Stimulated activated CD4-positive, alpha-beta T cell treated with anti-CD3 and anti-CD28 coated beads, TNF-alpha, amount 100 ng/mL, for 48 hours (primary cell): Measurements from ENCODE around the gene CLASP1.
"Not testable (repeated sequence)": the region's sequence is repeated elsewhere in the genome, so short reads cannot be mapped to it uniquely, and the experiment has no call there.

ENCODE experiments used
- DNase-seq, 3 donors: peaks; one replicate each; pipeline ENCODE4 v3.0.0-alpha.2; 2020; ENCODE audit warnings: low read depth in 3 of 3

Gene CLASP1

DNA sequence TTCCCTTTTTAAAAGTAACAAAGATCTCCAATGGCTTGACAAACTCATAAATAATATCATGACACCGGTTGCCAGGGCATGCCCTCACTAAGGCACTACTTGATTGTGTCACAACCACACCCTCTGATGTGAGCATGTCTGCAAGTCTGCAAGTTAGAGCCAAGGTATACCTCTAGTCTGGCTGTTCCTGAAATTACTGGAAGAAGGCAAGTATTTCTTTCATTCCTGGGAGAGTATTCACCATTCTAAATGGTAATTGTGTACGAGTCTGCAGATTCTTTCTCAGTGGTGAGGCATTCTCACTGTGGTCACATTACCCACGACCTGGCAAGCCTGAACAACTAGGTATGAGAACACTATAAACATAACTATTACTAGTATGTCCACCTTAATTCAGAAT, 144.3 kb downstream of the CLASP1 start:
- DNase-seq, result no peak

DNA sequence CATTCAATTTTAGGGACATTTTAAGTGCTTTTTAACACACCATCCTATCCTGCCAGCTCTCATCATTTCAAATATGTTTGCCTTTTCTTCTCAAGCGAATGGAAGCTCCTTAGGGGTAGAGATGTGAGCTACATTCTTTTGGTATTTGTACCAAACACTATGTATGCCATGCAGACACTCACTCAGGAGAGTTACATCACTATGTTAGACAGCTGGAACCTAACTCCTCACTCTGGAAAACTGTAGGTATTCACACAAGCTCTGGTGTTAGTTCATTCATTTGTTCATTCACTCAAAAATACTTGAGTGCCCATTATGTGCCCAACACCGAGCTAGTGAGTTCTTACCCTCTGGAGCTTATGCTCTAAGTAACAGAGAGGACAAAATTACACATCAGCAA, 144.9 kb downstream of the CLASP1 start:
- no peak for DNase-seq

DNA sequence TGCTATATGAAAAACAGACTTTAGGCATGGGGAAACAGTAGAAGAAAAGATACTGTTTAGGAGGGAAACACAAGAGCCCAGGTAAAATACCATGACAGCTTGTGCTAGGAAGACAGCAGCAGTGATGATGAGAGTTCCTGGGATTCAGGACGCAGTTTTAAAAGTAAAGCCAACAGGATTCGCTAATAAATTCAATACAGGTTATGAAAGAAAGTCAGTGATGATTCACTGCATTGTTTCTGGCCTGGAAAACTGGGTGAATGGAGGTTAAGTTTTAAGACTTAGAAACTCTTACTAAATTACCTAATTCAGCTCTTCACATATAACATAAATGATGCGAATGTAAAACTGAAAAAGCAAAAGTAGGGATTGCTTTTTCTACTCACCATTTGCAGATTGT, 146.5 kb downstream of the CLASP1 start:
- DNase-seq, result no peak

DNA sequence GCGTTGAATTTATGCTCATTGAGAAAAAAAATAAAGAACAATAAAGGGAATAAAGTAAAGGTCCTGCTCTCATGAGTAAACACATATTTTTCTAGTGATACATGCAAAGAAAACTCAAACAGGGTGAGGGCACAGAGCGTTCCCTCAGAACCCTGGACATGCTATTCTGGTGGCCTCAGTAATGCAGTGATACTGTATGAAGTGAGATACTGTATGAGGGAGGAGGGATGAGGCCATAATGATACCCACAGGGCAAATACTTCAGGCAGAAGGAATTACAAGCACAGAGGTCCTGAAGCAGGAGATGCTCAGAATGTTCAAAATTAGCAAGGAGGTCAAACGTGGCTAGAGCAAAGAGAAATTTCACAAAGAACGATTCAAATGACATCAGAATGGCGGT, 147.0 kb downstream of the CLASP1 start:
- DNase-seq, result no peak

DNA sequence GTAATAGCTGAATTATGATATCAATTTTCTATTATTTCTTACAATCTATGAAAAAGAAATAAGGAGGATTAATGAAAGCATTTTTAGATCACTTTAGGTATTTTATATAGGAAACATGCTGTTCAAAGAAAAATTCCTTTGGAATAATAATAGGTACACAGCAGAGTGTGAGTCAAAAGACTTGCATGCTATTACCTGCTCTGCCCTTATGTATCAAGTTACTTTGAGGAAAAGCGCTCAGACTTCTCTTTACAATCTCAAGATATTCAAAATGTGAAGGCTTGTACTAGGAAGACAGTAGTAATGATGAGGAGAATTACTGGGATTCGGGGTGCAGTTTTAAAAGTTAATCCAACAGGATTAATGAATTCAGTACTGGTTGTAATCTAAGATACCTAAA, 147.7 kb downstream of the CLASP1 start:
- no peak for DNase-seq

DNA sequence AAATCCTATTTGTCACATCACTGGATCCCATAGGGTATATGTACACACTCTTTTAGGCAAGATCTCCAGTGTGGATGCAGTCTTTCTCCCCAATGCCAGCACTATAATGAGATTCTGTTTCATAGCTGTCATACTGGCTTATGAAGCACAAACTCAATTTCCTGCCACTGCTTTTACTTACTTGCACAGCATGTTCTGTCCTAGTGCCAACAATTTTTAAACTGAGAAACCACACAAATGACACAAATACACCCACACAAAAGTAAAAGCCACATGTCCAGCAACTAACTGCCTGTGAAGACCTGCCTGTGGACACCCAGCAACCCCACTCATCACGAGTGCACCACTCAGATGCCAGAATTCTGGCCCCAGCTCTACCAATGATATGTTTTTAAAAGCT, 148.2 kb downstream of the CLASP1 start:
- no peak for DNase-seq

DNA sequence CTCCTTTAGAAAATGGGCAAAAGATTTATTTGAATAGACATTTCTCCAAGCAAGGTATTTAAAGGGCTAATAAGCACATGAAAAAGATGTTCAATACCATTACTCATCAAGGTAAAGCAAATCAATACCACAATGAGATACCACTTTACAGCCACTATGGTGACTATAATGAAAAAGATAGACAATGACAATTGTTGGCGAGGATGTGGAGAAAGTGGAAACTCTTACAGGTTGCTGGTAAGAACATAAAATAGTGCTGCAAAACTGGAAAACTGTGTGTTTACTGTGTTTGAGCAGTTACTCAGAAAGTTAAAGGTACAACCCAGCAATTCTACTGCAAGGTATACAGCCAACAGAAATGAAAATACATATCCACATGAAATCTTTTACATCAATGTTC, 150.5 kb downstream of the CLASP1 start:
- DNase-seq, result no peak

DNA sequence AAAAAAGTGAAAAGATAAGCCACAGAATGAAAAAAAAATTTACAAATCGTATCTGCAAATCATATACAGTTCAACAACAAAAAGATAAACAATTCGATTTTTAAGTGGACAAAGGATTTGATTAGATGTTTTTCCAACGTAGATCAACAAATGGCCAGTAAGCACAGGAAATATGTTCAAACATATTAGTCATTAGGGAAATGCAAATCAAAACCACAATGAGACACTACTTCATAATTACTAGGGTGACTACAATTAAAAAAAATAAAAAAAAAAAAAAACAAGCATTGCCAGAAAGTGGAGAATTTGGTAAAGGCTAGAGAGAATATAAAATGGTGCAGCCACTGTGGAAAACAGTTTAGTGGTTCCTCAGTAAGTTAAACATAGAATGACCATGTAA, 156.9 kb downstream of the CLASP1 start:
- no peak for DNase-seq

DNA sequence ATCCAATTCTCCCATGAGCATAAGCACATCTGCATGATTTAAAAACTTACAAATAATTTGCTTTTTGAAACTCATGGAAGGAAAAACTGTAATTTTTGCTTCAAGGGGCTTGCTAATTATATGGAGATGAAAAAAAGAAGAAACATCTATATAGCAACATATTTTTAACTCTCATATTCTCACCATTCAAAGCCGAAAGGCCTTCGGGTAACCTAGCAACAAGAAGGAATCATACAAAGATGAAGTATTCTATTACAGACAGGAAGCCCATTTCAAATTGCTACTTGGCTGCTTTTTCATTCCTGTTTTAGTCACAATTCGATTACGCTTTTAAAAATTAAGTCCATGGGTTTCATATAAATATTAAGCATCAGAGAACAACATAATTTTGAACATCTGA, 157.7 kb downstream of the CLASP1 start:
- DNase-seq, result no peak

DNA sequence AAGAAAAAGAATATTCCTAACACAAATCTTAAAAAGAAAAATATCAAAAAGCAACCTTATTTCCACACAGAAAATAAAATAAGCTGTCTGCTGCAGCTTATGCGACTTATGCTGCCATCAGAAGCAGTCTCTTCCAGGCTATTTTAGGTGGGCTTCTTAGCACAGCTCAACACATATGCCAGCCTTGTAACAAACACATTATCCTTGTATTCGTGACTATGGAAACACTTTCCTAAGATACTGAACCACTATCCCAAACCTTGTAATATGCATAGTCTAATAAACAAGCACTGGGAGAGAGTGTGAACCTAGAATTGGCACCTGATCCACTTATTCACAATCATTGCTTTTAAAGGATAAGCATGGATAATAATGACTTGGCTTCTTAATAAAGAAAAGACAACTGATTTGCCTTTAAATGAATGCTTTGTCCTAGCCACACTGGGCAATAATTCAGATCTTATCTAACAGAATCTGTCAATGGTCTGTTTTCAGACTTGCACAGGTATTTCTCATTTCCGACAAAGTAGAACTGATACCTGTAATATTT, 158.6 kb downstream of the CLASP1 start:
- no peak for DNase-seq

DNA sequence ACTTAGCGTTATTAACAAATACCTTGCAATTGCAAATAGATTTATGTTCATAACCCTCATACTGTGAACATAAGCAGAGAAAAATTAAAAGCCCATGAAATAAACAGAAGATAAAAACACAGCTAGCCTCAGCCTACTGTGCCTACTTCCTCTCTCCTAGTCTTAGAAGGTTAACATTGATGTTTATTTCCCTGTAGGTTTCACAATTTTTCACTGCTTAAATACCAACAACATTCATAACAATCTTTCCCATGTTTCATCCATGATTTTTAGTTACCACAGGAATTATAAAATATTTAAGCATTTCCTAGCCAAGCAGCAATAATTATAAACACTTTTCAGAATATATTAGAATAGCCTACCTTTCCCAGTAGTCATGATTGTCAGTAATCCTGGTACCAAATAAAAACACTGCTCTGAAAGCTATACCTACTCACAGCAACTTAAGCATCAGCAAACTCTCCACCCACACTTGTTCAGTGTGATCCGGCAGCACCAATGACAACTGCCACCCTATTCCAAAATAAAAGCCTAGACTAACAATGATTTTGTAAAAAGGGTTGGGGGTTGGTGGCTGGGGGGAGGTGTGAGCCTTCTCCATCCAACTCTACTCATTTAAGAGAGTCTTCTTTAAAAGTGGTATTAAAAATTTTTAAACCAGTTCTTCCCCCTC, 159.2 kb downstream of the CLASP1 start:
- DNase-seq, result no peak

DNA sequence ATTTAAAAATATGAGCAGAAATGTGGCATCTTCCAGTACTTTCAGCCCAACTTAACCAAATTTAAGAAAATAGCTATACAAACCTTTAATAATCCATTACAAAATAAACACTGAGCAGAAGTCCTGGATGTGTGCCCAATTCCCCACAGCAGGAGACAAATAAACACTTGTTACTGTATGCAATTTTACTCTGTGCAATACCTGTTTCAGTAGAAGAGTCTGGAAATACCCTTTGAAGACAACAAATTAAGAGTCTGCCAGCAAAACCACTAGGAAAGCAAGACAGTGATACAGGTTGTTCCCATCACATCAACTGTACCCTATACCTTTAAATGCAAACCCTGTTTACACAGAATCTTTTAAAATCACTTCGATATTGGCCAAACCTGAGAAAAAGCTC, 160.0 kb downstream of the CLASP1 start:
- DNase-seq, result no peak

DNA sequence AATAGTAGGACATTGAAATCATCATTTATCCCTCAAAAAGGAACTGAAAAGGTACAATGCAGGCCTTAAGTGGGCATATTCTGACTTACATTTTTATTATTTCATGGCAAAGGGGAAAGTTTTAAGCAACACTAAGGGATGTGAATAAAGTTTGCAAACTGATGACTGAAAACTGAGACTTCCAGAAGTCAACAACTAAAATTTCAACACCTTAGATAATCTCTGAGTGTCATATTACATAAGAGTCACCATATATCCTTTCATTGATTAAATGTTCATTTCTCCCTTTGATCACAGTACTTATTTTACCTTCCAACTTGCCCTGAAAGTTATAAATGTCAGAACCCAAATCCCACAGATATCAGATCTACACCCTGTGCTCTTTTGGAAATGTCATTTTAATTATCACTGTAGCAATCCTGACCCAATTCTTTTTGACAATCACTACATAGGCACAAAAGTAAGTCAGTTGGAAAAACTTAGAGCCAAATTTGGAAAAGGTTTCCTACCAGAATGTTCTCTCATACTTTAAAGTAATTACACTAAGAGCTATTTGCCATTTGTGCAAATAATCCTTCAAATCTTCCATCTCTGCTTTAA, 163.0 kb downstream of the CLASP1 start:
- no peak for DNase-seq

DNA sequence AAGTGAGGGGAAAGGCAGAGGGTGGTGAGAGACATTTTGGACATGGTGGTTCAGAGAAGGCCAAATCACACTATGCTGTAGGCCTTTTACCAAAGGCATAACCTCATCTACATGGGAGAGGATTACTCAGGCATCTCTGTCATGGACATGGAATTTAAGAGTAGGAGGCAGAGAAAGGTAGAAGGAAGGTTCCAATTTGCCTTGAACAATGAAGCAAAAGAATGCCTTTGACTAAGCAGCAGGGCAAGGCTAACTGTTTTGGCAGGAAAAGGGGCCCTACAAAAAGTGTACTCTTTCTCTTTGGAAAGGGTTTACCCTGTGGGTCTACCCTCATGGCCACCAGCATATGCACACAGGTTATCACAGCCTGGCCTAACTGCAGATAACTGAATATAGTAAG, 164.2 kb downstream of the CLASP1 start:
- no peak for DNase-seq

DNA sequence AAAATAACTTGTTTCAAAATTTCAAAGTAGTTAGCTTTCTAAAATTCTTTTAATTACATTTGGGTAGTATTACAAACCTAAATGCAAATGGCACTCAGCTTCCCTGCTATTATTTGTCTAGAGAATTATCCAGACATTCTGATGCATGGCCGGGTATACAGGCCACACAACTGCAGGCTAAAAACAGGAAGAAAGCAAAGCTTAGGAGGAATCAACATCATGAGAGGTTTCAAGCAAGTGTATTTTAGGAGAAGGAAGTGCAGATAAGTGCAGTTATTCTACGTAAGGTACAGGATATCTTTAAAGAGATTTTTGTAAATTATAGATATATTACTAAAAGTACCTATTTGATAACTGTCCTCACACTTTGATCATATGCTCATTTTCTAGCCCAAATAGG, 165.4 kb downstream of the CLASP1 start:
- DNase-seq, result no peak

DNA sequence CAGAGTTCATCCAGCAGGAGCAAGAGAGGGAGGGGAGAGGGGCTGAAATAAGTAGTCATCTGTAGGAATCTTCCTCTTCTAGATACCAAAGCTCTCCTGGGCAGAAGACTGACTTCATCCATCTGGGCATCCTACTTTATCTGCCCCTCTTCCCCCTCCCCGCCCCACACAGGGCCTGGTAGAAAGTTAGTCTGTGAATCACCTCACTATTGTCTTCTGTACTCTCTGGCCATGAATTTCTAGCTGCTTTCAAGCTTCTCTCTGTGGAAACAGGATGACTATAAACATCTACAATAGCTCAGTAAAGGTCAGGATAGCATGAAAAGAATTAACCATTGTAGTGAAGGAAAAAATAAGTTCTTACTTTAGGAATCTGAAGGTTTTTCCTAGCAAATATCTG, 166.2 kb downstream of the CLASP1 start:
- no peak for DNase-seq

DNA sequence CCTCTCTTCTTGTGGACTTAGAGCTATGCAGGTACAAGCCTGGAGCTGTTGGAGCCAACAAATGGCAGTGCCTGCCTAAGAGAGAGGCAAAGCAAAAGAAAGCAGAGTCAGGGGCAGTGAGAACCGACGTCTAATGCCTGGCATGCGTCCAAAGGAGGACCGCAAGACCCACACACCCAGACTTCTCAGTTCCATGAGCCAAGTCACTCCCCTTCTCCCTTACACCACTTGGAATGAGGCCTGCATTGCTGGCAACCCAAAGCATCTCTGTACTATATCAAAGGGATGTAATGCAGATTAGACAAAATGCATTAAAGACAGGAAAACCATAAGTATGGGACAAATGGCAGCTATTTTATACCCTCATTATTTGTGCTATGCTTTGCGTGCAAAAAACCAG, 168.4 kb downstream of the CLASP1 start:
- no peak for DNase-seq

DNA sequence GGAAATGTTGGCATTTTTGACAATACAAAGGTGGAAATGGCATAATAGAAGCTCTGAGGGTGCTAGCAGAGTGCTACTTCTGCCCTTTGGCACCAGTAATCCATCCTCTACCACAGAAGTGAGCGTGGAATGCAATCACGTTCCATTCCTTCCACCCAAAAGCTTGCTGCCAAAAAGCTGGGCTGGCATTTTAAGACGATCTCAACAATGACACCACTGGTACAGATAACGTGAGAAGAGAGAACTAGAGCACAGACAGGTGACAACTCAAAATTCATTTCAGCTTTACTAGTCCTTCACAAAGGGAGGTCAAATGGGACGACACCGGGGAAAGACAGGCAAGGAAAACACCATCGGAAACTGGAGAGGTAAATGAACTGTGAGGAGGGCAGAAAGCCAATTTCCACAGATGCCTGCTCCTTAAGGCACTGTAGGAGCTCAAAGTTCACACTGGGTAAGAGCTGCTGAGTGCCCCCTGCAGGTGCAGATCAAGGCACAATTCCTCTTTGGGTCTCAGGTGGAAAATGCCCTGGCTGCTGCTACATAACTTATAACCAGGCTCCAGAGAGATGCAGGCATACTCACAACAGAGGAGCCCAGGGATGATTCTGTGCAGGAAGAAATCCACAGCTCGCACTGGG, 169.3 kb downstream of the CLASP1 start:
- no peak for DNase-seq

DNA sequence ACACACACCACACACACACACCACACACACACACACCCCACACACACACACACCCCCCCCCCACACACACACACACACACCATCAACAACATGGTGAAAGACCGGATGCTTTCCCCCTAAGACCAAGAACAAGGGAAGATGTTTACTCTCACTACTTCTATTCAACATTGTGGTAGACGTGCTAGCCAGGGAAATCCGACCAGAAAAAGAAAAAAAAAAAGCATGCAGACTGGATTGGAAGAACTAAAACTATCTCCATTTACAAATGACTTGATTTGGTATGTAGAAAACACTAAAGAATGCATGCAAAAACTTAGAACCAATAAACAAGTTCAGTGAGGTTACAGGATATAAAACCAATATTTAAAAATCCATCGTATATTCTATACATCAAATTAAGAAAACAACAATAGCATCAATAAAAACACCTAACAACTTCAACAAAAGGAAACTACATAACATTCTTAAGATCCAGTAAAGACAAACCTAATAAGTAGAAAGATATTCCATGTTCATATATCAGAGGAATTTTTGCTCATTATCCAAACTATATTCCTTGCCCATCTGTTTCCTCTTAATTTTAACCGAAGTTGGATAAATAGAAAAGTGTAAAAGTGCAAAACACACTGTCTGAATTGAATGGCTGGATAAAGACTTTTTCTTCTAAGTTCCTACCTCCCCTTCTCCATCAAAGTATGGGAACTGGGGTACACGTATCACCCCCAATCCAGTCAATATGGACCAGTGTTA, 170.1 kb downstream of the CLASP1 start:
- DNase-seq, result no peak

DNA sequence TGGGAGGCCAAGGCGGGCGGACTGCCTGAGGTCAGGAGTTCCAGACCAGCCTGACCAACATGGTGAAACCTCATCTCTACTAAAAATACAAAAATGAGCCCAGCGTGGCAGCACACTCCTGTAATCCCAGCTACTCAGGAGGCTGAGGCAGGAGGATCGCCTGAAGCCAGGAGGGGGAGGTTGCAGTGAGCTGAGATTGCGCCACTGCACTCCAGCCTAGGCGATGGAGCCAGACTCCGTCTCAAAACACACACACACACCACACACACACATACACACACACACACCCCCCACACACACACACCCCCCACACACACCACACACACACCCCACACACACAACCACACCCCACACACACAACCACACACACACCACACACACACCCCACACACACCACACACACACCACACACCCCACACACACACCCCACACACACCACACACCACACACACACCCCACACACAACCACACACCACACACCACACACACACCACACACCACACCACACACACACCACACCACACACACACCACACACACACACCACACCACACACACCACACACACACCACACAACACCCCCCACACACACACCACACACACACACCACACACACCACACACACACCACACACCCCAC, 170.8 kb downstream of the CLASP1 start:
- not testable (repeated sequence) for DNase-seq

DNA sequence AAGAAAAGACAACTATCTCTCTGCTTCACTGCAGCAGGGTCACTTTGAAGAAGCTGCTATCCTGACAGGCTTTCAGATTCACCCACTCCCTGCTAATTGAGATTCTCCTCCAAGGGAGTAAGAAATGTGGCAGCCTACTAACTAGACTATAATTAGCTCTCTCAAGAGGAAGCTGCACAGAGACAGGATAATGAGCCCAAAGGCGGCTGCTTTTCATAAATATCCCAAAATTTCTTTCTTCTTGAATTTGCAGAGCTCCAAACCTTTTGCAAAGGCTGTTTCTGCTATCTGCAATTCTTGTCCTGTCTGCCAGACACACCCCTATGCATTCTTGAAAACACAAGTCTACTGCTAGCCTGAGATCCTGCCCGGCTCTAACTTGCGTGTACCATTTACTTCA, 172.6 kb downstream of the CLASP1 start:
- DNase-seq, result no peak
